Vagina (tissue), 2 donors: ENCODE measurements around the gene SOX18.

Experiments
- POLR2A ChIP-seq, 2 donors: fragments of 450-650 bp; IDR thresholded peaks; one replicate each; pipeline ENCODE4 v1.6.1; 2017; ENCODE audit warnings: antibody characterized with exemption in 2 of 2, mild to moderate bottlenecking in 2 of 2, moderate library complexity in 2 of 2
- POLR2AphosphoS5 ChIP-seq, 2 donors: sonication (generic); formaldehyde crosslinking; IDR thresholded peaks; one replicate each; pipeline ENCODE4 v1.9.0; 2017; ENCODE audit warnings: antibody characterized with exemption in 2 of 2, mild to moderate bottlenecking in 2 of 2, low read depth in 1 of 2; ENCODE audit not compliant: insufficient read depth in 1 of 2
- TF ChIP-seq, protein P1 (sequence below), 3 experiments: fragments of 450-650 bp in 2 of 3; fragments of 200-600 bp in 1 of 3; sonication (generic) in 1 of 3; IDR thresholded peaks; one replicate each; pipeline ENCODE4 v1.5.1; 2017 to 2019; ENCODE audit warnings: antibody characterized with exemption in 3 of 3, mild to moderate bottlenecking in 2 of 3, moderate library complexity in 2 of 3

DNA sequence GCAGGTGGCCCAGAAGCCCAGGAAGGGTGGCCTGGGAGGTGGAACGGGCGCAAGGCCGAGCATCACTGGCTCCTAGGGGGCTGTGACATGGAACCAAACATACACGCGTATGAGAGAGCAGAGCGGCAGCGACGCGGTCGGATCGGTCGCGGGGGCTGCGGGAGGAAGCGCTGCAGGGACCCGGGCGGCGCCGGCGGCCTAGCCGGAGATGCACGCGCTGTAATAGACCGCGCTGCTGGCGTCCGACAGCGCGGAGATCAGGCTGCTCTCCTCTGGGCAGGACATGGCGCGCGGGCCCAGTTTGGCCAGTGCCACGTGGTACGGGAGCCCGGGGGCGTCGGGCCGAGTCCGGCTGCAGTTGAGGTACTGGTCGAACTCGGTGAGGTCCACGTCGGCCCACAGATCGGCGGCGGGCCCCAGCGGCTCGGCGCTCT lies 1.5 kb downstream of the SOX18 start:
- TF ChIP-seq, protein P1, sequence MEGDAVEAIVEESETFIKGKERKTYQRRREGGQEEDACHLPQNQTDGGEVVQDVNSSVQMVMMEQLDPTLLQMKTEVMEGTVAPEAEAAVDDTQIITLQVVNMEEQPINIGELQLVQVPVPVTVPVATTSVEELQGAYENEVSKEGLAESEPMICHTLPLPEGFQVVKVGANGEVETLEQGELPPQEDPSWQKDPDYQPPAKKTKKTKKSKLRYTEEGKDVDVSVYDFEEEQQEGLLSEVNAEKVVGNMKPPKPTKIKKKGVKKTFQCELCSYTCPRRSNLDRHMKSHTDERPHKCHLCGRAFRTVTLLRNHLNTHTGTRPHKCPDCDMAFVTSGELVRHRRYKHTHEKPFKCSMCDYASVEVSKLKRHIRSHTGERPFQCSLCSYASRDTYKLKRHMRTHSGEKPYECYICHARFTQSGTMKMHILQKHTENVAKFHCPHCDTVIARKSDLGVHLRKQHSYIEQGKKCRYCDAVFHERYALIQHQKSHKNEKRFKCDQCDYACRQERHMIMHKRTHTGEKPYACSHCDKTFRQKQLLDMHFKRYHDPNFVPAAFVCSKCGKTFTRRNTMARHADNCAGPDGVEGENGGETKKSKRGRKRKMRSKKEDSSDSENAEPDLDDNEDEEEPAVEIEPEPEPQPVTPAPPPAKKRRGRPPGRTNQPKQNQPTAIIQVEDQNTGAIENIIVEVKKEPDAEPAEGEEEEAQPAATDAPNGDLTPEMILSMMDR (IDR thresholded peaks at IDR 0.05) = no peak
- no peak for TF ChIP-seq POLR2A (IDR thresholded peaks at IDR 0.05)
- no peak for TF ChIP-seq POLR2AphosphoS5 (IDR thresholded peaks at IDR 0.05; ENCODE audit: insufficient read depth in 1 of 2, low read depth in 1 of 2)
